Measurements from ENCODE around the gene KLHL18.
"Not testable (repeated sequence)": the region's sequence is repeated elsewhere in the genome, so short reads cannot be mapped to it uniquely, and the experiment has no call there.

Gene KLHL18

DNA sequence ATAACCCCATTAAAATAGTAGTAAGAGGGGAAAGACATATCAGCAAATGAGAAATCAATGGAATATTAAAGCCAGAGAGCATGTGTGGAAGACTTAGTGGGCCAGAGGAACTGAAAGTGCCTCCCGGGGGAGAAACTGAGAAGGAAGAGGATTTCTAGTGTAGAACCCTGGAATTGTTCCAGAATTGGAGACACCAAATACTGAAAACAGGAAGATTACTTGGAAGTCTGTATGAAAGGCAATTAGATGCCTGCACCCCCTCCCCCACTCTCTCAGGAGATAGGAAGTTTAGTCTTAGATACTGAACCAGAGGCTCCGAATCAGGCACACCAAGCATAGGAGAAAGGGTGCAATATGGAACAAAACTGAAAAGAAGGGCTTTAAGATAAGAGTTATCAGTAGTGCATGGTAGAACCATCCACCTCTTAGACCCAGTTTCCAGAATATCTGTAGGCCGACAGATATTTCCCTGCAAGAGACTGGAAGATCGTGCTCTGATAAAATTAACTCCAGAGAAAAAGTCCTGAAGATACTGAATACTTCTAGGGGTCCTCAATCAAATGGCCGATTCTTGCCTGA lies 32.4 kb downstream of the KLHL18 start:
- DNase-seq = no peak

GRCh38 chr3:47316151-47316550 lies 33.4 kb downstream of the KLHL18 start:
- DNase-seq = not testable (repeated sequence)

DNA sequence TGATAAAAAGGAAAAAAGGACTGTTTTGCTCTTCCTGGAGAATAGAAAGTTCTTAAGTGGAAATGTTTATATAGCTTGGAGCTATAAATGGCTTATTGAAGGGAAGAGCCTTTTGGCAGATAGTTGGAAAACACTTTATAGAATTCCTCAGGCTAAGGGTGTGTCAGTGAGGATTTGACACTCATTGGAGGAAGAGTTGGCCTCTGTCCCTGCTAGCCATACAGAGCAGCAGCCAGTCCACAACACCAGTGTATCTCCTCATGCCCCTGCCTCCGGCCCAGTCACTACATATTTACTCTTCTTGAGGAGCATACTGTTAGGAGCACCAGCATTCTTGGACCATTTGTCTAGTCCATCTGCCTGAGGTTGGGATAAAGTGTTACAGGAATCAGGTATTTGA lies 36.2 kb downstream of the KLHL18 start:
- DNase-seq = no peak

- no peak for DNase-seq
Measured at GRCh38 chr3:47319956-47320355, 37.2 kb downstream of the KLHL18 start.

DNA sequence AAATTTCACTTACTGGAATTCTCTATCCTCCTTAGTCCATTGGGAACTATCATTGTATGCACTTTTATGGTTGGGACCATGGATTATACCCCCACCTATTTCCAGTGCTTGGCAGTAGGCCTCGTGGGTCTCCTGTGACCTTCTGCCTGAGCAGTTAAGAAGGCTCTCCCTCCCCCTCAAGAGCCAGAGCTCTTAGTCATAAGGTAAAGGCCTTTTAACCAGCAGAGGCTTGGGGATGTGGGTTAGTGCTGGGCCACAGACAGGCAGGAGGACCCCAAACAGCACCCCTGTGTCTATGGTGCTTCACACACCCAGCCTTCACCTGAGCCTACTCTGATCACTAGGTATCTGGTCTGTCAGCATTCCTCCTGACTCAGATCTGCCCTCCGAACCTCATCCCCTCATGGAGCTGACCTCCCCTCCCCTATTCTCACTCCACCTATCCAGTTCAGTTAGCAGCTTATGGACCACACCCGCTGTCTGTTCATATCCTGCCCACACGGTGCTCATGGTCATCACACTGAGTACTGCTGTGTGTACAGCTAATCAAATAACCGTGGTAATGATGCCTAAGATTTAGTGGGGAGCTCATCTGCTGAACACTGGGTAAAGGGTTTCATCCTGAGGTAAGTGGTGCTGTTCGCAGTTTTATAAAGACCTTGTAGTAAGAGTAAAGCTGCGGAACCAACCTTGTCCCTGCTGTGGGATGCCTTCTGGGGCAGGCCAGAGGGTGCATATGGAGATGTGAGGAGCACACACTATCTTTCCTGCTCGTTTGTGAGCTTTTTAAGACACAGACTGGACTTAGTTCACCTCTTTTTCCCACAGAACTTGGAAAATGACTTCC lies 40.9 kb downstream of the KLHL18 start:
- DNase-seq = no peak

GRCh38 chr3:47324278-47324865 lies 41.6 kb downstream of the KLHL18 start:
- DNase-seq = peak; percentile 26 to 45

GRCh38 chr3:47333907-47334306 lies 51.2 kb downstream of the KLHL18 start:
- no peak for DNase-seq

GRCh38 chr3:47337656-47338055 lies 54.9 kb downstream of the KLHL18 start:
- no peak for DNase-seq

DNA sequence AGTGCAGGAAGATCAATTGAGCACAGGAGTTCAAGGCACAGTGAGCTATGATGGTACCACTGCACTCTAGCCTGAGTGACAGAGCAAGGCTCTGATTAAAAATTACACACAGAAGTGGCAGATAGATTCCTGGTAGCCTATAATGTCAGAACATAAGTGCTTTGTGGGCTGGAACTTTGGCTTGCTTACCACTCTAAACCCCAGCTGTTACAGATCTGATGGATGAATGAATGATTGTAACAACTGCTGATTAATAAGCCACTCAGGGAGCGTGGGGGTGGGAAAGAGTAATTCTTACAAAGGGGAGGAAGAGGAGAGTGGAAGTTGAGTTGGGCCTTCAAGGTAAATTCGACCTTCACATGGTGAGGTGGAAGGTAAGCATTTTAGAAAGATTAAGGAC lies 57.2 kb downstream of the KLHL18 start:
- no peak for DNase-seq

- no peak for DNase-seq
Measured at GRCh38 chr3:47340866-47341265, 58.1 kb downstream of the KLHL18 start.

DNA sequence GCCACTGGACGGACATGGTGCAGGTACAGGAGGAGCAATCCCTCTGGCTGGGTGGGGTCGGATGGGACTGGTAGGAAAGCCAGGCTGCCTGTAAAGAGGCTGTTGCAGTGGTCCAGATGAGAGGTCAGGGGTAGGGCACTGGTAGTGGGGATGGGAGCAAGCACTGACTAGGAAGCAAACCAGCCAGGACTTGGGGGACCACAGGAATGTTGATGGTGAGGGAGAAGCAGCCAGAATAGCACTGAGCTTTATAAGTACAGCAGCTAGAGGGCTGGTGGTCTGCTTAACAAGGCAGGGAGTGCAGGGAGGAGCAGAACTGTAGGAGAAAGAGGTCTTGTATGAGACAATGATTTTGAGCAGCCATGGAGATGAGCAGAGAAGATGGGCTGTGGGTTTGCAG lies 59.4 kb downstream of the KLHL18 start:
- DNase-seq = no peak

DNA sequence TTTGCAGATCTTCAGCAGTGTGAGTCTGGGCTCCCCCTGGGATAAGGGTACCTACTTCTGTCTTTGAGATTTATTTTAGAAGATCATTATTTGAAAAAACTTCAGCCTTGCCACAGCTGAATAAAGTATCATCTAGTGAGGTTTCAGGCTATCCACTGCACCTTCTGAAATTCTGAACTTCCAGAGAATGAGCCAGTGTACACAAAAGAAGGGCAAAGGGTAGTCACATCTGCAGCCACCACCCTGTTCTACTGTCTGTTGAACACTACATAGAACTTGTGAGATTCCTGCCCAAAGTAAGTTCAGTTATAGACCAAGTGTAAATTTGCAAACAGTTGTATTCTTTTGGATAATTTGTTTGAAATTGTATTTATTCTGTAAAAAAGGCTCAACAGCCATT lies 60.1 kb downstream of the KLHL18 start:
- no peak for DNase-seq

- DNase-seq = no peak
Measured at GRCh38 chr3:47343471-47343971, 60.8 kb downstream of the KLHL18 start.

DNA sequence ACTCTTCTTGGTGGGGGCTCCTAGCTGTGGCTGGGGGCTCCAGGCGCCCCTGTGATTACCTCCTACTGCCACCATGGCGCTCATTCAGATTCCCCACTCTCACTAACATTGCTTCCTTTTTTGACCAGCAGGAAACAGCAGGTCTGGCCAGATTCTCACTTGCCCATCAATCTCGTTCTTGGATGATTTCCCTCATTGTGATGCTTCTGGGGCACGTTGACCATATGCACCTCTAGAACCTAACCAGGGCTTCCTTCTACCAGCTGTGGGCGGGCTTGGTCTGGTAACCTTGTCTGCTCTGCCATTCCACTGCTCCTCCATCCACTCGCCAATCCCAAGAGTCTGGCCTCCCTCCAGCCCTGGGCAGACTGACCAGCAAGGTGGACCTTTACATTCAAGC lies 62.2 kb downstream of the KLHL18 start:
- no peak for DNase-seq

DNA sequence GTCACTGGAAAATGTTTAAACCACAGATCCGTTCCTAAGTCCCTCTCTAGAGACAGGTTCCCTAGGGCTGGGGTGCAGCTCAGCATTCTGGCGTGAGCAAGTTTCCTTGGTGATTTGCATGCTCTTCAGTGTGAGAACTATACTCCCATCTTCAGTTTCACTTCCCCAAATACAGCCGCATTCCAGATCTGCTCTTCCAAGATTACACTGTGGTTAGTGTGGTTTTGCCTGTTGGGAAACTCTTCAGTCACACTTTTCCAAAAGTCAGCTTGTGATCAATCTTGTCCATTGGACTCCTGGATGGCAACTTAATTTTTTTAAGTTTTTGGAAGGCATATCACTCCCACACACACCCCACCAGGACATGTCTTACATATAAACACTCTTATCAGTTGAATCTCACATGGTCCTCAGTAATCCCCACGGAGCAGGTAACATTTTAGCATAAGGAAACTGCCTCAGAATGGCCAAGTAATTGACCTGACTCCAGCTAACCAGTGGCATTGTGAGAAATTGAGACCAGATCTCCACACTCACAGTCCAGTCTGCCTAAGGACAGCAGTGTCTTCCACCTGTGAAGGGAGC lies 64.6 kb downstream of the KLHL18 start:
- DNase-seq = no peak

DNA sequence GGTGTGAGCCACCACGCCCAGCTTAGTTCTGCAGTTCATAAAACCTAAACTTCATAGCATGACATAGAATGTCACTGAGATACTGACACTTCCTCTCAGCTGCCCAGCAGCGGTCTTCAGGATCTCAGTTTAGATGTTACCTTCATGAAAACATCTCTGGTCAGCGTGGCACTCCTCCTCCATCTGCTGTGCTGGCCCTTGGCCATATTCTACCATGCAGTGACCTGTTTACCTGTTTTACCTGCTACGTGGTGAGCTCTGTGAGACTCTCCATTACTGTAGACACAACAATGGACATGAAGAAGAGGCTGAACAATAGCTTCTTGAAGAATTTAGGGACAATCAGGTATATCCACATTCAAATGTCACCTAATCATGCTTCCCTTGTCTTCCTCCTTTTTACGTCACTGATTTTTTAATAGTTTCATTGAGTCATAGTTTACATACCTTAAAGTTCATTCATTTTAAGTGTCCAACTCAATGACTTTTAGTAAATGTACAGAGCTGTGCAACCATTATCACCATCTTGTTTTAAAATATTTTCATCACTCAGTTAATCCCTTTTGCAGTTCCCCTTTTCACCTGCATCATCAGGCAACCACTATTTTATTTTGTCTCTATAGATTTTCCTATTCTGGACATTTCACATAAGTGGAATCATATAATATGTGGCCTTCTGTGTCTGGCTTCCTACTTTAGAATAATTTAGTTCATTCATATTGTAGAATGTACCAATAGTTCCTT lies 65.8 kb downstream of the KLHL18 start:
- DNase-seq = no peak

DNA sequence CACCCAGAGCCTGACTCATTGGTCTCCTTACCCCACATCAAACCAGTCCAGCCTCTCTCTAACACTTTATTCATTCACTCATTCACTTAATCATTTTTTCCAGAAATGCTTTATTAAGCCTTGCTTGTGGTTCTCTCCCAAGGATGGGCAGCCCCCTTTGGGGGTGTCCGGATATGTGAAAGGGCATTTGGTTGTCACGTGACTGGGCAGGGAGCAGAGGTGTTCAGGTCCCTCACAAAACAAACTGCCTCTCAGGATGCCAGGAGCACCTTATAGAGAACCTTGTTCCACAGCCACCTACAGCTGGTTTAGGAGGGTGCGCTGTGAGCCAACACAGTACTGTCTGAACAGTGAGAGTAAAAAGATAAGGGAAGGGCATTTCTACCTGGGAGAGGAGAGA lies 72.3 kb downstream of the KLHL18 start:
- no peak for DNase-seq

GRCh38 chr3:47356201-47356600 lies 73.5 kb downstream of the KLHL18 start:
- DNase-seq = no peak

- no peak for DNase-seq
Measured at GRCh38 chr3:47359323-47359722, 76.6 kb downstream of the KLHL18 start.

- DNase-seq = not testable (repeated sequence)
Measured at GRCh38 chr3:47360110-47360517, 77.4 kb downstream of the KLHL18 start.

- DNase-seq = no peak
Measured at GRCh38 chr3:47362701-47363100, 80.0 kb downstream of the KLHL18 start.

- DNase-seq = peak; percentile 25 to 74
Measured at GRCh38 chr3:47365213-47366153, 82.7 kb downstream of the KLHL18 start.

Data from NCI-H446 (cell line).